H1 (cell line): ENCODE measurements around the gene PLA2G10. TPM values are rescaled to one million over a fixed set of nuclear protein-coding genes. Genes with fewer than 3 reads are reported as not detected.

Experiments
- CTCF ChIA-PET: fragments of 300-600 bp; sonication (Branson Sonifier 250); formaldehyde crosslinking; loops from one replicate; lab custom pipeline; 2021; ENCODE audit not compliant: partially characterized antibody; lab: Charles Lee
- POLR2A ChIA-PET: fragments of 300-600 bp; sonication (Branson Sonifier 250); formaldehyde crosslinking; loops from one replicate; lab custom pipeline; 2021; ENCODE audit warnings: inconsistent platforms; ENCODE audit not compliant: partially characterized antibody; lab: Charles Lee
- DNase-seq, 2 experiments: peaks; one replicate each; pipeline versions ENCODE4 v3.0.0 to v3.0.0-alpha.2; 2010 to 2022; ENCODE audit warnings: low spot score in 2 of 2, low read depth in 1 of 2, mixed read lengths in 1 of 2
- FAIRE-seq: peaks from 2 replicates; lab custom pipeline; 2011; peaks lifted over from hg19 to GRCh38; lab: Jason Lieb, UNC
- H2AFZ ChIP-seq: 2 replicates; pipeline ENCODE4 v1.8.1; 2012; ENCODE audit warnings: low read length, inconsistent platforms
- H2AK5ac ChIP-seq: 2 replicates; pipeline ENCODE4 v1.6.1; 2013; ENCODE audit warnings: low read depth, low read length
- H2BK120ac ChIP-seq: replicated peaks from 2 replicates; pipeline ENCODE3; 2013; ENCODE audit warnings: low read depth, low read length, inconsistent platforms
- H2BK12ac ChIP-seq: 2 replicates; pipeline ENCODE4 v1.6.1; 2013; ENCODE audit warnings: low read depth, low read length
- H2BK15ac ChIP-seq: 2 replicates; pipeline ENCODE4 v1.6.1; 2013; ENCODE audit warnings: low read length
- H2BK20ac ChIP-seq: 2 replicates; pipeline ENCODE4 v1.6.1; 2013; ENCODE audit warnings: low read length
- H2BK5ac ChIP-seq: 2 replicates; pipeline ENCODE4 v1.6.1; 2013; ENCODE audit warnings: low read depth, low read length
- H3K14ac ChIP-seq: 2 replicates; pipeline ENCODE4 v1.6.1; 2013; ENCODE audit warnings: inconsistent platforms; ENCODE audit not compliant: insufficient read length
- H3K18ac ChIP-seq: 2 replicates; pipeline ENCODE4 v1.6.1; 2013; ENCODE audit warnings: low read length; ENCODE audit errors: extremely low read depth
- H3K23ac ChIP-seq: 2 replicates; pipeline ENCODE4 v1.6.1; 2013; ENCODE audit warnings: inconsistent platforms; ENCODE audit not compliant: insufficient read length
- H3K23me2 ChIP-seq: 2 replicates; pipeline ENCODE4 v1.6.1; 2013; ENCODE audit warnings: low read depth, low read length
- H3K27ac ChIP-seq: 2 replicates; pipeline ENCODE4 v1.6.1; 2011; ENCODE audit warnings: low read depth, low read length, inconsistent platforms
- H3K27me3 ChIP-seq, 4 experiments: replicated peaks in 1 of 4; 1 replicate in 1 of 4; 2 replicates in 3 of 4; pipeline versions ENCODE4 v1.6.1 to v1.8.1; 2011 to 2013; ENCODE audit warnings: low read length in 3 of 4, mild to moderate bottlenecking in 3 of 4, inconsistent platforms in 2 of 4, mixed read lengths in 2 of 4, moderate library complexity in 1 of 4; ENCODE audit not compliant: control insufficient read depth in 3 of 4, insufficient read depth in 3 of 4; ENCODE audit errors: extremely low read depth in 1 of 4
- H3K36me3 ChIP-seq, 4 experiments: 2 replicates each; pipeline versions ENCODE4 v1.6.1 to v1.8.1; 2011 to 2013; ENCODE audit warnings: mild to moderate bottlenecking in 4 of 4, low read length in 3 of 4, moderate library complexity in 2 of 4, control low read depth in 1 of 4, inconsistent platforms in 1 of 4; ENCODE audit not compliant: insufficient read depth in 4 of 4, control insufficient read depth in 2 of 4
- H3K4ac ChIP-seq: replicated peaks from 2 replicates; pipeline ENCODE3; 2013; ENCODE audit warnings: low read length, low read depth, mixed read lengths, inconsistent platforms; ENCODE audit not compliant: insufficient read length
- H3K4me1 ChIP-seq, 4 experiments: replicated peaks in 1 of 4; 1 replicate in 1 of 4; 2 replicates in 3 of 4; pipeline versions ENCODE4 v1.6.1 to v1.8.1; 2011 to 2013; ENCODE audit warnings: low read length in 3 of 4, inconsistent platforms in 2 of 4, mixed read lengths in 1 of 4; ENCODE audit not compliant: insufficient read depth in 4 of 4, control insufficient read depth in 3 of 4
- H3K4me2 ChIP-seq, 2 experiments: 2 replicates each; pipeline versions ENCODE4 v1.6.1 to v1.8.1; 2011 to 2013; ENCODE audit warnings: low read depth in 2 of 2, low read length in 2 of 2, control low read depth in 1 of 2, inconsistent platforms in 1 of 2, mild to moderate bottlenecking in 1 of 2; ENCODE audit not compliant: insufficient read depth in 1 of 2
- H3K4me3 ChIP-seq, 4 experiments: fragments of 200-600, 300-600 bp in 1 of 4; sonication (generic), shearing (Covaris generic), sonication (Bioruptor Twin) in 1 of 4; 2 replicates each; pipeline versions ENCODE4 v1.5.1 to v1.8.1; 2011 to 2016; ENCODE audit warnings: low read length in 4 of 4, low read depth in 3 of 4, control low read depth in 2 of 4, inconsistent platforms in 2 of 4, mild to moderate bottlenecking in 2 of 4, mixed read lengths in 1 of 4, moderate library complexity in 1 of 4; ENCODE audit not compliant: insufficient read depth in 2 of 4; ENCODE audit errors: extremely low read depth in 1 of 4
- H3K56ac ChIP-seq: replicated peaks from 2 replicates; pipeline ENCODE3; 2013; ENCODE audit warnings: low read depth, mild to moderate bottlenecking, mixed read lengths, low read length, inconsistent platforms; ENCODE audit not compliant: insufficient read length
- H3K79me1 ChIP-seq: 2 replicates; pipeline ENCODE4 v1.6.1; 2013; ENCODE audit warnings: low read depth, low read length, control low read depth
- H3K79me2 ChIP-seq, 2 experiments: 2 replicates each; pipeline versions ENCODE4 v1.6.1 to v1.8.1; 2012 to 2013; ENCODE audit warnings: low read length in 2 of 2, mild to moderate bottlenecking in 2 of 2, inconsistent platforms in 1 of 2; ENCODE audit not compliant: insufficient read depth in 2 of 2, control insufficient read depth in 1 of 2
- H3K9ac ChIP-seq, 4 experiments: replicated peaks in 1 of 4; 1 replicate in 1 of 4; 2 replicates in 3 of 4; pipeline versions ENCODE4 v1.6.1 to v1.8.1; 2011 to 2013; ENCODE audit warnings: low read depth in 3 of 4, low read length in 3 of 4, control low read depth in 2 of 4, mild to moderate bottlenecking in 2 of 4, moderate library complexity in 2 of 4, inconsistent platforms in 1 of 4; ENCODE audit errors: extremely low read depth in 1 of 4
- H3K9me3 ChIP-seq, 2 experiments: 2 replicates each; pipeline versions ENCODE4 v1.6.1 to v1.8.1; 2012 to 2013; ENCODE audit warnings: mild to moderate bottlenecking in 2 of 2, moderate library complexity in 2 of 2, control low read depth in 1 of 2, inconsistent platforms in 1 of 2, low read depth in 1 of 2, low read length in 1 of 2, mixed read lengths in 1 of 2; ENCODE audit not compliant: insufficient read depth in 2 of 2
- H4K20me1 ChIP-seq, 2 experiments: replicated peaks in 1 of 2; 2 replicates each; pipeline versions ENCODE3 to v1.8.1; 2011 to 2013; ENCODE audit warnings: inconsistent platforms in 2 of 2, low read length in 2 of 2, mild to moderate bottlenecking in 1 of 2; ENCODE audit not compliant: insufficient read depth in 2 of 2, control insufficient read depth in 1 of 2
- H4K5ac ChIP-seq: 2 replicates; pipeline ENCODE4 v1.6.1; 2013; ENCODE audit warnings: low read length, low read depth, mixed read lengths, inconsistent platforms; ENCODE audit not compliant: insufficient read length
- H4K8ac ChIP-seq: 2 replicates; pipeline ENCODE4 v1.8.0; 2013; ENCODE audit warnings: mild to moderate bottlenecking, moderate library complexity, low read length, inconsistent platforms; ENCODE audit not compliant: insufficient read depth; ENCODE audit errors: extremely low read depth
- H4K91ac ChIP-seq: replicated peaks from 2 replicates; pipeline ENCODE3; 2013; ENCODE audit warnings: low read length, mixed read lengths, inconsistent platforms; ENCODE audit not compliant: insufficient read length
- BCL11A ChIP-seq, 2 experiments: IDR thresholded peaks; one replicate each; pipeline ENCODE4 v1.6.1; 2011; ENCODE audit warnings: low read depth in 2 of 2, low read length in 2 of 2, mild to moderate bottlenecking in 2 of 2
- FOSL1 ChIP-seq: IDR thresholded peaks from 2 replicates; pipeline ENCODE4 v1.6.1; 2011; ENCODE audit warnings: mild to moderate bottlenecking, low read depth, low read length, moderate library complexity; ENCODE audit not compliant: insufficient read depth
- JUN ChIP-seq: IDR thresholded peaks from 2 replicates; pipeline ENCODE4 v1.6.1; 2011; ENCODE audit warnings: low read depth, mild to moderate bottlenecking, improper control_type of control experiment, low read length
- PHF8 ChIP-seq: fragments of 200-600 bp; sonication (generic); conservative IDR thresholded peaks from 2 replicates; pipeline ENCODE4 v1.7.1; 2012; ENCODE audit warnings: low read depth, mild to moderate bottlenecking, inconsistent platforms, low read length, moderate library complexity
- RFX5 ChIP-seq: IDR thresholded peaks from 2 replicates; pipeline ENCODE4 v1.6.1; 2011; ENCODE audit warnings: low read depth, low read length, improper control_type of control experiment, borderline replicate concordance
- SAP30 ChIP-seq: fragments of 300-600 bp; sonication (generic); IDR thresholded peaks from 2 replicates; pipeline ENCODE4 v1.7.1; 2012; ENCODE audit warnings: low read length, moderate library complexity, mild to moderate bottlenecking, inconsistent platforms; ENCODE audit not compliant: insufficient read depth, insufficient replicate concordance
- SIN3A ChIP-seq, 2 experiments: IDR thresholded peaks in 1 of 2; conservative IDR thresholded peaks in 1 of 2; 2 replicates each; pipeline ENCODE4 v1.6.1; 2011 to 2012; ENCODE audit warnings: low read length in 2 of 2, improper control_type of control experiment in 1 of 2, low read depth in 1 of 2, mild to moderate bottlenecking in 1 of 2
- WGBS, 2 experiments: shearing (Covaris generic) in 1 of 2; methylation state at CpG; one replicate each; pipeline versions ENCODE4 v1.1.6 to v1.1.7; 2013 to 2015; ENCODE audit warnings: low lambda C conversion rate in 2 of 2, mixed read lengths in 2 of 2, inconsistent platforms in 1 of 2, low coverage in 1 of 2, missing lambda C conversion rate in 1 of 2; ENCODE audit not compliant: insufficient replicate concordance in 2 of 2, insufficient coverage in 1 of 2, insufficient read length in 1 of 2; ENCODE audit errors: extremely low coverage in 1 of 2, missing lambda C conversion rate in 1 of 2; 5-methylcytosine and 5-hydroxymethylcytosine counted together
- polyA plus RNA-seq, 7 experiments: library from polyadenylated mRNA; depleted of rRNA in 3 of 7; stranded (reverse) in 5 of 7; unstranded in 2 of 7; fragments of >200 nt in 5 of 7; fragments of 200-250 nt in 2 of 7; gene quantifications; 1 replicate in 5 of 7; 2 replicates in 1 of 7; 4 replicates in 1 of 7; pipeline versions ENCODE4 v1.2.1 to v1.2.3, GENCODE V29; 2011 to 2013; ENCODE audit warnings: missing spikeins in 2 of 7, mixed read lengths in 2 of 7
- total RNA-seq: library from RNA; stranded (reverse); fragmentation: NEBNext Ultra II Directional; extraction: Animal tissue kit (Norgen Biotek cat#: 25700); gene quantifications from 2 replicates; pipeline ENCODE4 v1.2.1, GENCODE V29; 2021
- TF ChIP-seq, protein P1 (sequence below): IDR thresholded peaks from 2 replicates; pipeline ENCODE4 v1.6.1; 2011; ENCODE audit warnings: low read depth, mild to moderate bottlenecking, low read length; ENCODE audit not compliant: insufficient read depth

Gene PLA2G10
- total and polyA plus RNA-seq, 2 of the 8 experiments (the other 6 are each of a cell fraction or from before 2014, with no cell fraction given): 0.60 to 2.2 TPM

DNA sequence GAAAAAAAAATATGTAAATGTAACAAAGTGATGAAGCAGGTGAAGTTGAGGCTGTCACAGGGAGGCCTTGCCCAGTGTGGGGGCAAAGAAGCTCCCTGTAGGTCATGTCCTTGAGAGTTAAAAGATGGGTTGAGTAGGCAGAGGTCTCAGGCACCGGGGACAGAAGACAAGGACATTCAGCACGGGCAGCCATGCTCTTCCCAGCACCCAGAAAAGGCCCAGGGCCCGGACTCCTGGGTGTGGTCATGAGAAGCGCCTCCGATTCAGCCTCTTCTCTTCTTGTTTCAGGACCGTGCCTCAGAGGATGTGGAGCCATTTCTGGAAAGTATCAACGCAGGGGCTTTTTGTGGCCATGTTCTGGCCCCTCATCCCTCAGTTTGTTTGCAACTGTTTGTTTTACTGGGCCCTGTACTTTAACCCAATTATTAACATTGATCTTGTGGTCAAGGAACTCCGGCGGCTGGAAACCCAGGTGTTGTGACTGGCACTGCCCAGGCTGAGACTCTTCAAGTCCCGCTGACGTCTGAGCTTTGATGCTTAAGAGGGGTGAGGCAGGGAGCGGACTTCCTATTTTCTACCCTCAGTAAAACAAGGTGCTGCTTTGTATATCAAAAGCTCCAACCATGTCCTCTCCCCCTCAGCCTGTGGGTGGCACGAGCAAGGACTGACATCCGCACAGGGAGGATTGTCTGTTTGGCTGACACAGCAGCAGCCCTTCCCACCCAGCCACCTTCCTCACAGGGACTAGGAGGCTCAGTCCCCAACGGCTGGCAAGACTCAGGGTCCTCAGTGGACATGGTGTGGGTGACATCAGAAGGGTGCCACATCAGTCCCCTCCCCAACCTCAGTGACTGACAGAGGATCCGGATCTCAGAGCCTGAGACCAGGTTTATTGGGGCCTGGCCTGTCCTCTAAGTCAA is 26.5 kb downstream of the PLA2G10 start:
- Histone ChIP-seq H2AK5ac (no peak overlapping the region), H3K4me2 (no peak overlapping the region), H3K23me2 (no peaks in the 10 kb centered on the region), H3K9ac (no peak overlapping the region), H4K20me1 (peaks cover 2 to 3% of the 10 kb centered on the region in 2 experiments), H2BK20ac (no peak overlapping the region), H2AFZ (no peak overlapping the region), H2BK15ac (no peak overlapping the region), H3K4ac (no peak overlapping the region), H3K56ac (no peak overlapping the region), H3K27me3 (no peaks in the 10 kb centered on the region), H3K4me1 (no peaks in the 10 kb centered on the region), H3K79me1 (no peaks in the 10 kb centered on the region), H2BK5ac (no peak overlapping the region), H3K79me2 (no peaks in the 10 kb centered on the region), H3K9me3 (no peaks in the 10 kb centered on the region), H2BK120ac (no peak overlapping the region), H3K14ac (no peak overlapping the region), H4K5ac (no peak overlapping the region), H3K4me3 (no peak overlapping the region), H4K8ac (no peak overlapping the region), H3K18ac (no peak overlapping the region), H3K23ac (no peak overlapping the region), H3K36me3 (peaks cover 21 to 52% (median 37%) of the 10 kb centered on the region in 4 experiments), H3K27ac (no peak overlapping the region), H2BK12ac (no peak overlapping the region), H4K91ac (no peak overlapping the region)
- FAIRE-seq (no peak), DNase-seq (no peak)
- CTCF ChIA-PET: interaction anchor here (1.2 kb wide), 1 partner anchor 10 kb away, joined by 3 read pairs; no protein-coding TSS in a partner anchor
- 97% methylated on average over 15 of the region's 16 CpGs; no CpG with 5 or more reads in 1 of the 2 experiments for WGBS, 2 experiments
- POLR2A ChIA-PET: interaction anchor here (0.6 kb wide), 1 partner anchor 14 kb away, joined by 3 read pairs; no protein-coding TSS in a partner anchor
- TF ChIP-seq SAP30 (no peak), BCL11A (IDR thresholded peaks at IDR 0.05; ENCODE audit: low read depth in 2 of 2, low read length in 2 of 2) (no peak), FOSL1 (no peak), RFX5 (no peak), SIN3A (conservative IDR thresholded peaks at IDR 0.05 in 1 of 2, IDR thresholded peaks at IDR 0.05 in 1 of 2; ENCODE audit: low read depth in 1 of 2, low read length in 2 of 2) (no peak), PHF8 (no peak), JUN (no peak)
- TF ChIP-seq, protein P1, sequence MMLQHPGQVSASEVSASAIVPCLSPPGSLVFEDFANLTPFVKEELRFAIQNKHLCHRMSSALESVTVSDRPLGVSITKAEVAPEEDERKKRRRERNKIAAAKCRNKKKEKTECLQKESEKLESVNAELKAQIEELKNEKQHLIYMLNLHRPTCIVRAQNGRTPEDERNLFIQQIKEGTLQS: no peak
